Left ventricle myocardium inferior (tissue), 1 donor: ENCODE data around the gene DPYSL3. TPM values are rescaled to one million over a fixed set of nuclear protein-coding genes. Genes with fewer than 3 reads are reported as not detected.

Experiments used
- DNase-seq: peaks from one replicate; pipeline ENCODE4 v3.0.0-alpha.2; 2020
- H3K27ac ChIP-seq: fragments of 200-600 bp; replicated peaks from 2 replicates; pipeline ENCODE4 v1.8.0; 2021
- H3K27me3 ChIP-seq: fragments of 200-600 bp; 2 replicates; pipeline ENCODE4 v1.8.0; 2021; ENCODE audit warnings: low read depth
- H3K36me3 ChIP-seq: fragments of 200-600 bp; 2 replicates; pipeline ENCODE4 v1.8.0; 2021
- H3K4me1 ChIP-seq: fragments of 200-600 bp; 2 replicates; pipeline ENCODE4 v1.8.0; 2021
- H3K4me3 ChIP-seq: fragments of 200-600 bp; 2 replicates; pipeline ENCODE4 v1.8.0; 2021; ENCODE audit warnings: mild to moderate bottlenecking, moderate library complexity
- H3K9me3 ChIP-seq: fragments of 200-600 bp; replicated peaks from 2 replicates; pipeline ENCODE4 v1.8.0; 2021
- intact Hi-C: fragments of 100-400 bp; cut with micrococcal nuclease; formaldehyde crosslinking; loops from one replicate; pipeline ENCODE4 v1.11.0; 2022
- total RNA-seq: library from RNA; stranded (reverse); fragmentation: NEBNext Ultra II Directional; extraction: Animal tissue kit (Norgen Biotek cat#: 25700); gene quantifications from one replicate; pipeline ENCODE4 v1.2.1, GENCODE V29; 2021
- TF ChIP-seq, protein P1 (sequence below): fragments of 200-600 bp; IDR thresholded peaks from 2 replicates; pipeline ENCODE4 v1.8.0; 2021; ENCODE audit warnings: antibody characterized with exemption, mild to moderate bottlenecking, borderline replicate concordance
- donor health status: DM: no; HTN: yes; CAD: no; lungs with severe emphysema.

DPYSL3 gene
- total RNA-seq, 1 donor from 2014 or later, result 20.7 TPM

DNA sequence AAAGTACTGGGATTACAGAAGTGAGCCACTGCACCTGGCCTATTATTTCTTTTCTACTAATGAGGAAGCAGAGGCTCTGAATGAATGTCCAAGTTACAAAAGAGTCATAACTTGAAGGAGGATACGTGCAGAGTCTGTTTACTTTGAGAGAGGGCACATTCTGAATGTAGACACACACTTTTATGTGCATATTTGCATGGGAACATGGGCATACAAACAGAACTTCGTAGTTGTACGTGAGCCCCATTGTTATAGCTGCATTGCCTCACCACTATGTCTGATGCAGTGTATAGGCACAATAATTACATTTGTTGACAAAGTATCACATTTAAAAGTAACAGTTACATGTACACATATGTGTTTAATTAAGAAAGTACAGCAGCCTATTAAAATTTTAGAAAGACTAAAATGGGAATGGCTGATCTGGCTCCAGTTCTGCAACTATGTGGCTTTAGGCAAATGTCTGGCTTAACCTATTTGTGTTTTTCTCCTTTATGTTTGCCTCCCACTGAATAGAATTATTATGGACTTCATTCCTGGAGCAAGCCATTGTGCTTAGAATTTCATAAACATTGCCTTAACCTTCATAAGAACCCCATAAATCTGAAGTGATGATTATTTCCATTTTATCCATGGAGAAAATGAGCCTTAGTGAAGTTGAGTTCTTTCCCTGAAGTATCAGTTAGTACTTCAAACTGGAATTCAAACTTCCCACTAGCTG lies 3.0 kb upstream of the DPYSL3 start:
- Histone ChIP-seq H3K4me1 (peaks cover 25% of the 10 kb centered on the region), H3K4me3 (no peak overlapping the region), H3K9me3 (no peaks in the 10 kb centered on the region), H3K27me3 (peaks cover 30% of the 10 kb centered on the region), H3K36me3 (no peaks in the 10 kb centered on the region), H3K27ac (no peak overlapping the region)
- TF ChIP-seq, protein P1, sequence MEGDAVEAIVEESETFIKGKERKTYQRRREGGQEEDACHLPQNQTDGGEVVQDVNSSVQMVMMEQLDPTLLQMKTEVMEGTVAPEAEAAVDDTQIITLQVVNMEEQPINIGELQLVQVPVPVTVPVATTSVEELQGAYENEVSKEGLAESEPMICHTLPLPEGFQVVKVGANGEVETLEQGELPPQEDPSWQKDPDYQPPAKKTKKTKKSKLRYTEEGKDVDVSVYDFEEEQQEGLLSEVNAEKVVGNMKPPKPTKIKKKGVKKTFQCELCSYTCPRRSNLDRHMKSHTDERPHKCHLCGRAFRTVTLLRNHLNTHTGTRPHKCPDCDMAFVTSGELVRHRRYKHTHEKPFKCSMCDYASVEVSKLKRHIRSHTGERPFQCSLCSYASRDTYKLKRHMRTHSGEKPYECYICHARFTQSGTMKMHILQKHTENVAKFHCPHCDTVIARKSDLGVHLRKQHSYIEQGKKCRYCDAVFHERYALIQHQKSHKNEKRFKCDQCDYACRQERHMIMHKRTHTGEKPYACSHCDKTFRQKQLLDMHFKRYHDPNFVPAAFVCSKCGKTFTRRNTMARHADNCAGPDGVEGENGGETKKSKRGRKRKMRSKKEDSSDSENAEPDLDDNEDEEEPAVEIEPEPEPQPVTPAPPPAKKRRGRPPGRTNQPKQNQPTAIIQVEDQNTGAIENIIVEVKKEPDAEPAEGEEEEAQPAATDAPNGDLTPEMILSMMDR, result no peak
- no peak for DNase-seq
- intact Hi-C loops, result no loop called here

DNA sequence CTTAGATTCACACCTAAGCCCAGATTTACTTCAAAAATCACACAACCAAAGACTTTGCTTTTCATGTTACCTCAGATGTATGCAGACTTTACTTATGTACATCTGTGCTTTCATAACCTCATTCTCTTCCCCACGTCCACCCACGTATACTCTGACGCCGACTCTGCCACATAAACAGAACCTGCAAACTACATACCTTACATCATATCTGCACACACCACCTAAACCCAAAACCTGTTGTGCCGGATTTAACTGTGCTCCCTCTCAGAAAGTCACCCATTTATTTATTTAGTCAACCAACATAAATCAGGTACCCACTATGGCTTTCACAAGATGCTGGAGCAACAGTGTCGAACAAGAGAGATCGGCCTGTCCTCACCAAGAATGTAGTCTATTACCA lies 1.0 kb upstream of the DPYSL3 start:
- no peak overlapping the region for H3K27ac ChIP-seq
- H3K4me3 ChIP-seq, result no peak overlapping the region
- H3K36me3 ChIP-seq, result no peaks in the 10 kb centered on the region

DNA sequence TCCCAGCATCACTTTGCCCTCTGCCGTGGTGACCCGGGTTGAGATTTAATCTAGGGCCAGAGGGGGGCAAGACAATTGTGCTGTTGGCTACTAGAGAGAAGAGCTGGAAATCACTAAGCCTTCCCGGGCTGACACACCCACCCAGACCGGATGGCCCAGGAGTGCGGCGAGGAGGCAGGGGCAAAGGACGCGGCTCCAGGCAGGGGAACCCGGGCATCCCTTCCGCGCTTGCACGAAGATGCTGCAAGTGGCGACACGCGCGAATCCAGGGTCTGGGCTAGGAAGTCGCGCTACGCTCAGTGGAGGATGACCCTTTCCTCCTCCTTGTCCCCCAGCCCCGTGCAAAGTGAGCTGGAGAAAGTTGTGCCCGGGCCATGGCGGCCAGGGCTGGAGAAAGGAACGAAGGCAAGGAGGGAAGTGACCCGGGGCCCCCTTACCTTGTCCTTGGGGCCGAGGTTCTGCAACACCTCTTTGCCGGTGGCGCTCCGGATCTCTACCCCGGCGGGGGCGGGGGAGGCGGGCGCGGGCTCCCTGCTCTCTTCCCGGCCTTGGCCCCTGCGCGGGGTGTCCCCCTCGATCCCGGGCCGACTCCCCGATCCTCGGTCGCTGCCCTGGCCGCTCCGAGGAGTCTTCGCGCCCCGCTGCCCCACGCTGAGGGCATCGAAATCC lies 693 bp downstream of the DPYSL3 start:
- peaks cover 48% of the 10 kb centered on the region for H3K4me1 ChIP-seq
- peak overlapping the region; percentile 86 for H3K27ac ChIP-seq
- peak overlapping the region; percentile 76 for H3K4me3 ChIP-seq
- DNase-seq, result peak; percentile 26
- no peaks in the 10 kb centered on the region for H3K36me3 ChIP-seq
- H3K9me3 ChIP-seq, result no peaks in the 10 kb centered on the region
- peaks cover 30% of the 10 kb centered on the region for H3K27me3 ChIP-seq
- TF ChIP-seq, protein P1, result no peak
- intact Hi-C loops, result no loop called here

More for the DNA sequence above, 1.0 kb upstream of the DPYSL3 start:
- DNase-seq, result no peak
- Histone ChIP-seq H3K9me3 (no peaks in the 10 kb centered on the region), H3K4me1 (peaks cover 31% of the 10 kb centered on the region), H3K27me3 (peaks cover 30% of the 10 kb centered on the region)
- intact Hi-C loops, result no loop called here
- TF ChIP-seq, protein P1, result no peak

DNA sequence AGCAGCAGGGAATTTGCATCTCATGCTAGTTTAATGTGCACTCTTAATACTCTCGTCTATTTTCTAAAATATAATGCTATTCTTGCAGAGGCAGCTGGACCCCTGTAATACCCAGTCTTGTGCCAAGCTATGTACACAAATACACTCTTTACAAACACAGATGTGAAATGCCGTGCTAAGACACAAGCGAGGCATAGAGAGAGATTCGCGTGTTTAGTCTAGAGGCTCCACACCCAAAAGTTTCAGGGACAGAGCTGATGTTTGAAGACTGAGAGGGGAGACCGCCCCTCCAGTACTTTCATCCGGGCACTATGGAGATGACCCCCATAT lies 1.2 kb downstream of the DPYSL3 start:
- DNase-seq, result no peak
- intact Hi-C loops, result no loop called here
- H3K4me1 ChIP-seq, result peaks cover 53% of the 10 kb centered on the region
- peak overlapping the region; percentile 86 for H3K27ac ChIP-seq
- no peaks in the 10 kb centered on the region for H3K36me3 ChIP-seq
- H3K4me3 ChIP-seq, result peak overlapping the region; percentile 76
- peaks cover 30% of the 10 kb centered on the region for H3K27me3 ChIP-seq
- H3K9me3 ChIP-seq, result no peaks in the 10 kb centered on the region
- TF ChIP-seq, protein P1, result no peak

DNA sequence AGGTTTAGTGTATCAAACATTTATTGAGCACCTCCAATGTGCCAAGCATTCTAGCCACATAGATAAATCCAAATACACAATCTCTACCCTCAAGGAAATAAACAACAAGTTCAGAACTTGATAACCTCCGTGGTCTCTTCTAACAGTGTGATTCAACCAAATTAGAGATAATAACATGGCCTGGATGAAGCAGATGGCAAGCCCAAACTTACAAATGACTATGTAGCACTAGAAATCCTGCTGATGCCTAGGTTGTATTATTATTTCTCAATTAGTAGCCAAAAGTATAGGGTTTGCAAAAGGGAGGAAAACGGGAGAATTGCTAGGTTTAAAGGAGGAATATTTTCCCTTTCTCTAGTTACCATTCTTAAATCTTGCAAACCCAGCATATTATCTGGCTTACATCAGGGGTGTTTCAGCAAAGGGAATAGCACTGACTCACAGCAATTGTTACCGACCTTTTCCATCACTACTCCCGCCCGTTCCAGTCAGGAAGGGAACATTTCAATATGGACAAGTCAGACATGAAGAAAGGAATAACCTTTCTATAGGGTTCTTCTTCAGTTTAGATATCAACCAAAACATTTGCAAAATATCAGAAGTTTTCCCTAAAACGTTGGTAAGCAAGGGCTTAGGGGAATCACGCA lies 2.3 kb downstream of the DPYSL3 start:
- peaks cover 58% of the 10 kb centered on the region for H3K4me1 ChIP-seq
- no peak for DNase-seq

More for the DNA sequence above, 2.3 kb downstream of the DPYSL3 start:
- Histone ChIP-seq H3K4me3 (peak overlapping the region; percentile 76), H3K36me3 (no peaks in the 10 kb centered on the region), H3K9me3 (no peaks in the 10 kb centered on the region), H3K27ac (peak overlapping the region; percentile 86), H3K27me3 (peaks cover 29% of the 10 kb centered on the region)
- intact Hi-C loops, result no loop called here
- TF ChIP-seq, protein P1, result no peak
